ENCODE results near the gene ACAP3. TPM values are rescaled to one million over a fixed set of nuclear protein-coding genes. Genes with fewer than 3 reads are reported as not detected.
"Not testable (repeated sequence)": the region's sequence is repeated elsewhere in the genome, so short reads cannot be mapped to it uniquely, and the experiment has no call there.

The ACAP3 gene
- total RNA-seq, 1 donor from 2014 or later, result 86.6 TPM

DNA sequence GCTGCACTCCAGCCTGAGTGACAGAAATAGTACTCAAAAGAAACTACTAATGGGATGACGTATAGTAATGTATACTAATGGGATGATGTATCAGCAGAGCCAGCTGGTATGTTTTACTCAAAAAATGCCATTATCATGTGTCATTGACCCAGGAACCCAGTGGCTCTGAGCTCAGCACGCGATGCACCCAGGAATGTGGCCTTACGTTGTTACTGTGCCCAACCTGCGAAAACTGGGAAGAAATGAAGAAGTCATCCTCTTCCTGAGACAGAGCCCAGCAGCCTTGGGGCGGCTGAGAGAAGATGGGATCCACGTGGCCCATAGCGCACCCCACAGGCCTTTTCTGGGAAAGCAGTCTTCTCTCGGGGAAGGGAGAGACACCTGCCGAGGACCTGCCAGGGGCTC, 42.9 kb downstream of the ACAP3 start:
- DNase-seq (ENCODE audit: low spot score), result no peak

DNA sequence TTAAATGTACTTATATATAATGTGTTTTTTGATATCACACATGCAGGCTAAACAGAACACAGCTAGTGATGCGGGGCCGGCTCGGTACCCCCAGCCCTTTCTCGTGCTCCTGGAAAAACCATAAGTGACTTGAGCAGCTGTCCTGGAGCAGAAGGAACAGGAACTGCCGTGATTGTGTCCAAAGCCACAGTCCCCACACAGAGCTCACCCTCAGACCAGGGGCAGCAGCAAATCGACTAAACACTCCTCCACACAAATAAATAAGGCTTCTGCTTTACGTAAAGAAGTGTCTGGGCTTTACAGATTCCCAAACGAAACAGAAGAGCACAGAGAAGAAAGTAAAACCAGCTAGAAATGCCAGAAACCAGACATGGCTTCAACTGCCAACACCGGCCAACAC, 43.7 kb downstream of the ACAP3 start:
- DNase-seq (ENCODE audit: low spot score), result no peak

DNA sequence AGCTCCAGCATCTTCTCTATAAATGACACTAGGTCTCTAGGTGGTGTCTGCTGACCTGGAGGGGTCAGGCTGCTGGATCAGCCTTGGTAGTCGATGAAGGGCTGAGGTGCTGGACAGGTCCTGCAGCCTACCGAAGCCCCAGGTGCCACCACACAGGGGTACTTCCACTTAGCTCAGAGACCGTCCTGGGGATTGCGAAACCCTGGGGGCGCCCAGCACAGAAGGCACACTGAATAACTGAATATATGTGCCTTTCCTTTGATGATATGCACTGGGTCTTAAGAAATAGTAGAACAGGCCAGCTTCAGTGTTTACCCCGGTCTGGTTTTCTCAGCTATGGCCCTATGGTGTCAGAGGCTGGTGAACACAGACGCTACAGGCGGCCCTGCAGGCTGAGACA, 45.0 kb downstream of the ACAP3 start:
- no peak for DNase-seq (ENCODE audit: low spot score)

DNA sequence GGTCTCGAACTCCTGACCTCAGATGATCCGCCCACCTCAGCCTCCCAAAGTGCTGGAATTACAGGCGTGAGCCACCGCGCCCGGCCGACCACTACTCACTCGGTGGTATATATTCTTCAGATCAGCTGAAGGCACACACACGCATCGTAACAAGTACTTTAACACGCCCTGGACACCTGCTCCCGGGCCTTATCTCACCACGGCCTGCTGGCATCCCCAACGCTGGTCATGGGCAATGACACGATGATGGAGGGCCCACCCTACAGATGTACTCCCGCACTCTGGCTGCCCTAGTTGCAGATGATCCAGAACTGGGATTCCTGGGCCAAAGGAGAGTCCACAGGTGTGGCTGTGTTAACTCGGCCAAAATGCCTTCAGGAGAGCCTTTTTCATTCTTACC, 45.7 kb downstream of the ACAP3 start:
- DNase-seq (ENCODE audit: low spot score), result no peak

DNA sequence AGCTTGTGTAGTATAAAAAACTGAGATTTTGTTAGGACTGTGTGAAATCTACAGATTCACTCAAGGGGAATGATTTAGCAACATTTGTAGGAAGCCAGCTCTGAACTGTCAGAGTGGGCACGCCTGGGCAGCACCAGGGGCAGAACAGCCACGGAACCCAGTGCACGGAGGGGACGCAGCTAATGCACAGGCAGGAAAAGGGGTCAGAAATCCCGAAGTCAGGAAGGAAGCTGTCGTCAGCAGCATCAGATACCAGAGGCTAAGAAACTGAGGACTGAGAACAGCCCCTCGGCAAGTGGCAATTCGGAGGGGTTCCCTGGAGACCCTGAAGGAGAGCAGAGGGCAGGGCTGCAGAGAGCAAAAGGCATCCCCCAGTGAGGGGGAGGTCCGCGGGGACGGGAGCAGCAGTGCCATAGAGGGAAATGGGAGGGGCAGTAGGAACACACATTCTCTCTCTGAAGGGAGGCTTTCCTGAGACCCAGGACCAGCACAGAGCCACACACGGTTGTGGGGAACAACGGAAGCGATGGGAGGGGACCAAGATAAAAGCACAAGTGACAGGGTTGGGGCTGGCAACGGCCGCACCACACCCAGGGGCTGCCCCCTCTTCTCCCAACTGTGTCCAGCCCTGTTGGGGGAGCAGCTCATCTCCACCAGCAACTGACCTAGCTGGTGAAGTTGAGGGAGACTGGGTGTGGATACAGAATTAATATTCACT, 46.7 kb downstream of the ACAP3 start:
- no peak for DNase-seq (ENCODE audit: low spot score)

DNA sequence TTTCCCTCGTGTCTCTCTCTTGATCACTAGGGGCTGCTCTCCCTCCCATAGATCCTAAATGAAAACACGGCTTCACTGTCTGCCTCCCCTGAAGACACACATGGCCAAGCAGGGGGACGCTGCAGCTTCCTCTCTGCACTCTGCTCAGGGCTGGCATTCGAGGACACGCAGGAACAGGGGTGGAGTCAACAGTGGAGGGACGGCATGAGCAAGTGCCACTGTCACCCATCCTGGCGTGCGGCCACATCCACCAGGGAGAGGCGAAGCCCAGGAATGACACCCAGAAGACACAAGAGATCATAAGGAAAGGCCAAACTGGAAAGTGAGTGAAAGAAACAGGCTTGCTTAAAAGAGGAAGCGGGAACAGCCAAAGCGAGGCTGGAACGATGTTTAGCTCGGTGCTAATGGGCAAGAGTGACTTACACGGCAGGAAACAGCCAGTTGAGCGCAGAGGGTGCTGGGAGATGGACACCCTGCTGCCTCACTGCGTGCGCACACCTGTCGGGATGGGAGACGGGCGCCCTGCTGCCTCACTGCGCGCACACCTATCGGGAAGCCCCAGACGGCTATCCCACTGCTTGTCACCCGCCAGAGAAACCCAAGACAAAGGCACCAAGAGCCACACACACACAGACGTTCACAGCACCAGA, 47.7 kb downstream of the ACAP3 start:
- DNase-seq (ENCODE audit: low spot score), result no peak

DNA sequence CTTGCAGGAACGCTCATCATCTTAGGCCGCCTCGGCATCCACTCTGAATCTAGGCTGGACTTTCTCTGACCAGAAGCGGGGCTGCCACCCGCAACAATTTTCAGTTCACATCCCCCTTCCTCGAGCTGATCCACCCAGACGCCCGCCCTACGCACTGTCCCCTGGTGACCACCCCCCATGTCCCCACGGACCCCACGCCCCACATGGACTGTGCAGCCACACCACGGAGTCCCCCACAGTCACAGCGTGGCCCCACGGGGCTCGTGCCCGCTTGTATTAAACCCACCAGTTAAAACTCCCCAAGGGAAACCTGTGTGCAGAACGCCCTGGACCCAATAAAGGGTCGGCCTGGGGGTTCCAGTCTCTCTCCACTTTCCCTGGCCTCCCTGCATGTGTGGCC, 48.2 kb downstream of the ACAP3 start:
- DNase-seq (ENCODE audit: low spot score), result no peak

DNA sequence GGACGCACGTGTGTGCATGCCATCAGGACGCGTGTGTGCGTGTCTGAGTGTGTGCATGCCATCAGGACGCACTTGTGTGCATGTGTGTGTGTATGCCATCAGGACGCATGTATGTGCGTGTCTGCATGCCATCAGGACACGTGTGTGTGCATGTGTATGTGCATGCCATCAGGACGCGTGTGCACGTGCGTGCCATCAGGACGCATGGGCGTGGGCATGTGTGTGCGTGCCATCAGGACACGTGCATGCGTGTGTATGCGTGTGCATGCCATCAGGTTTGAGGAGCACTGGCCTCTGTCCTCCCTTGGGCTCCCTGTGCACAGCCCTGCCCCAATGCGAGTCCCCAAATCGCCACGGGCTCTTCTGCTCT, 48.6 kb downstream of the ACAP3 start:
- no peak for DNase-seq (ENCODE audit: low spot score)

DNA sequence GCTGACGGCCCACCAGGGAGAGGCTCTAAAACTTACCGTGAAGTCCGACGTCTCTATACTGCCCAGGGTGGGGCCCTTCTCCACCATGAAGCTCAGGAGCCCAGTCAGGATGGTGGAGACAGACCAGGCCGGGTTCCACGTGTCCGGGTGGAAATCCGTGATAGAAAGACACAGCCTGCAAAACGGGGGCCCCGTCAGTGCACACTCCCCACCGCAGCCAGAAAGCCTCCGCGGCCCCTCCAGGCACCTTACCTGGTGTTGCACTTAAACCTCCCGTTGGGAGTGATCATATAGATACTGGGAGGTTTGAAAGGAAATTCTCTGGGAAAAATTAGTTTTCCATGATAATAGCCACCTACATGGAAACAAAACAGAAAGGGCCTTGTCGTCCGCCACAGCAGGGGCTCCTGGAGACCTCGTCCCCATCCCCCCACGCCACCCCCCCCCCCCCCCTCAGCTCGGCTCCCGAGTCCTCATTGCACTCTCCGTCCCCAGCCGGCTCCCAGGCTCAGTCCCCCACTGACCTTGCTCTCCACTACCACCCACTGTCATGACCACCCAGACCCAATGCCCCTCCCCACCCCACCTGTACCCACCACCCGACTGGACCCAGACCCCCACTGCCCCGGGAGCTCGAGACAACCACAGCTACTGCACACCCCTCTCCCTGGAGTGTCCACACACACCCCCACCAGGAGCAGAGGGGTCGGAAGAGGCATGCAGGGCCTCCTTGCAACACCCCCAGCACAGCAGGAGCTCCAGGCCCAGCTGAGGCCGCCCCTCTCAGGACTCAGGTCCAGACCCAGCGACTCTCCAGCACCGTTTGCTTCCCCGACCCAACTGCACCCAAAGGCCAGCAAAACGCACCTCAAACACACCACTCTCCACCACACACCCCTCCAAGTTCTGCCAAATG, 50.5 kb downstream of the ACAP3 start:
- no peak for DNase-seq (ENCODE audit: low spot score)

DNA sequence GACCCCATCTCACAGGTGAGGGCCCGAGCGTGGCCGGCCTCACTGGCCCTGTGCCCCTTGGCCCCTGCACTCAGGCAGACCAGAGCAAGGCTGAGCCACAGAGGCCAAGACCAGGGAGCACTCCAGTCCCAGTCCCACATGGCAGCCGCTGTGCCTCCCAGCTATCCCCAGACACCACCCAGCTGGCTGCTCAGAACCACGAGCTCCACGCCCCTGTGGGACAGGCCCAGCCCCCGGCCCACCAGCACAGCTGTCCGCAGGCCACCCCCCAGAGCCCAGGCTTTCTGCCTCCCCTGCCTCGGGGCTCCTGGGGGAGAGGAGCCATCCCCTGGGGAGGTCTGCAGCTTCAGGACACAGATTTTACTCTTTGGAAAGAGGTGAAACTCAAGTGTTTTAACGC, 52.1 kb downstream of the ACAP3 start:
- DNase-seq (ENCODE audit: low spot score), result no peak

DNA sequence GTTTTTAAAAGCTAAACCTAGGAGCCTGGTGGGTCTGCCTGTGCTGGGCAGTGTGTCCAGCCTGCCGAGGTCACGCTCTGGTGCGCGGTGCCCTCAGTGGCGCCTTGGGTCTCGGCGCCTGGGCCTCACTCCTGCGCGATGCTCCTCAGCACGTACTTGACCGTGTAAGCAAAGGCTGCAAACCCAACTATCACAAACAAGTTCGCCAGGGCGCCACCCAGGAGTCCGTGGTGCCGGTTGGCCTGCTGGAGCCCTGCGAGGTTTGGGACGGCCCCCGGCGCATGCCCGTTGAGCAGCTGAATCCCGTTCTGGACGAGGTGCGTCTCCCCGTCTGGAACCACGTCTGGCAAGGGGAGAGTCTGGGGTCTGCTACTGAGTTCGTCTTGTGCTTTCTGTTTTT, 52.7 kb downstream of the ACAP3 start:
- DNase-seq (ENCODE audit: low spot score), result no peak

DNA sequence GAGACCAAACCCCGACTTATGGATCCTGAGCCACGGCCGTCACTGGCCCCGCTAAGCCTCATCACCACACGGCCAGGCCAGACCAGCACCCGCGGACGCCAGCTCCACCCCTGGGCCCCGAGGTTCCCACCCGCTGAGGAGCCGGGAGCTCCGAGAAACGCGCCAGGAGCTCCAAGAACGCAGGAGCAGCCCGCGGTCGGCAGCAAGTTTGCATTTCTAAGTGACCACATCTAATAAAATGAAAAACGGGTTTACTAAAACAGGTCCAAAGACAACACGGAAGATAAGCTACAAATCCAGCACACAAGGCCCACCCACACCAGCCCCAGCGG, 53.1 kb downstream of the ACAP3 start:
- no peak for DNase-seq (ENCODE audit: low spot score)

DNA sequence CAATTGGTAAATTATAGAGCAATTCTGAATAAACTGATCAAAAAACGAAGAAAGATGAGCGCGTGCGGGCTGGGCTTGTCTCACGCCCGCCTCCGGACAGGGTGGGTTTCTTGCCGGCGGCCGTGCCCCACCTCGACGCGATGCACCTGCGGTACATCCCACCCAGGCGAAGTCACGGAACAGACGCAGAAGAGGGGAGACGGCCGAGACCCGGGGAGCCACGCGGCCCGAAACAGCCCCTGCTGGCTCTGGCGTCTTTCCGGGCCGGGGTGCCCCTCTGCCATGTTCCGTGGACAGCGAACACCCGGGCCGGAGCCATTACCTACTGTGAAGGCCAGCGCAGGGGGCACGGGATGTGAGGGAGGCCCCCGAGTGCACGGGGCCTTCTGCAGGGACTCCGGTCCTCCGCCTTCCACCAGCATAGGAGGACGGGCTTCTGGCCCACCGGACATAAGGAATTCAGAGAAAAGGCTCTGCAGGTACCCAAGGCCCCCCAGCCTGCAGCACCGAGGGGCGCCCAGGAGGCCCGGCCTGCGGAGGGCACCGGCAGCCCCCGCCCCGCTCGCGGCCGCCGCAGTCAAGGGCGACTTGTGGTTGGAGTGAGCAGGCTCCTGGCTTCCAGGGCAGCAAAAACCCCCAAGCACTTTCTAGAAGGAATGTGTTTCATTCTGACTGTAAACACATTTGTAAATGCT, 53.6 kb downstream of the ACAP3 start:
- DNase-seq (ENCODE audit: low spot score), result no peak

DNA sequence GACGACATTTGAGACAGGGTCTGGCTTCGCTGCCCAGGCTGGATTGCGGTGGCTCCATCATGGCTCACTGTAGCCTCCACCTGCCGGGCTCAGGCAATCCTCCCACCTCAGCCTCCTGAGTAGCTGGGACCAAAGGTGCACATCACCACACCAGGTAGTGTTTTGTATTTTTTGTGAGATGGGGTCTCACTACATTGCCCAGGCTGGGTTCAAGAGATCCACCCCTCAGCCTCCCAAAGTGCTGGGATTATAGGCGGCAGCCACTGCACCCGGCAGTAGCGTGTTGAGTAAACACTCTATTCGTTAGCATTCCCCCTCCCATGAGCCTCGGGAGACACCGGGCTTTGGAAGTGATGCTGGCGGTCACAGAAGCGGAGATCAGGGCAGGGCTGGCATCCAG, 54.4 kb downstream of the ACAP3 start:
- DNase-seq (ENCODE audit: low spot score), result no peak

DNA sequence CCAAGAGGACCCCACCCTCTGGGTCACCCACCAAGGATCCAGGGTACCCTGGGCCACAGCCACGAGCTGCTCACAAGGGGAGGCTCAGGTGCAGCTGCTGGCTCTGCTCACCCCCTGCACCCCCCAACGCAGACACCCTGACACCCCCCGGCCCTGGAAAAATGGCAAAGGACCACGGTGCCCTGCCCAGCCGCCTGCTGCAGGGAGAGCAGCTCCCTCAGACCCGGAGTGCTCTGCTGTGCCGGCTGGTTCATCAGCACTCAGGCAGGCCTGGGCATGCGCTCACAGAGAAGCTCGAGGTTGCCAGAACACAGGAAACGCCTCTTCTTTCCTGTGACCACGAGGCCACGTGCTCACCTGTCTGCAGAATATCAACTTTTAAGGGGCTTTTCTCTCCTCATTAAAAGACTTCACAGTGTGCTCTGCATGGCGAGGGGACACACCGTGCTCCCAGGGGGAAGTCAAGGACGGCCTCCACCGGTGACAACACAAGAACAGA, 56.9 kb downstream of the ACAP3 start:
- no peak for DNase-seq (ENCODE audit: low spot score)

DNA sequence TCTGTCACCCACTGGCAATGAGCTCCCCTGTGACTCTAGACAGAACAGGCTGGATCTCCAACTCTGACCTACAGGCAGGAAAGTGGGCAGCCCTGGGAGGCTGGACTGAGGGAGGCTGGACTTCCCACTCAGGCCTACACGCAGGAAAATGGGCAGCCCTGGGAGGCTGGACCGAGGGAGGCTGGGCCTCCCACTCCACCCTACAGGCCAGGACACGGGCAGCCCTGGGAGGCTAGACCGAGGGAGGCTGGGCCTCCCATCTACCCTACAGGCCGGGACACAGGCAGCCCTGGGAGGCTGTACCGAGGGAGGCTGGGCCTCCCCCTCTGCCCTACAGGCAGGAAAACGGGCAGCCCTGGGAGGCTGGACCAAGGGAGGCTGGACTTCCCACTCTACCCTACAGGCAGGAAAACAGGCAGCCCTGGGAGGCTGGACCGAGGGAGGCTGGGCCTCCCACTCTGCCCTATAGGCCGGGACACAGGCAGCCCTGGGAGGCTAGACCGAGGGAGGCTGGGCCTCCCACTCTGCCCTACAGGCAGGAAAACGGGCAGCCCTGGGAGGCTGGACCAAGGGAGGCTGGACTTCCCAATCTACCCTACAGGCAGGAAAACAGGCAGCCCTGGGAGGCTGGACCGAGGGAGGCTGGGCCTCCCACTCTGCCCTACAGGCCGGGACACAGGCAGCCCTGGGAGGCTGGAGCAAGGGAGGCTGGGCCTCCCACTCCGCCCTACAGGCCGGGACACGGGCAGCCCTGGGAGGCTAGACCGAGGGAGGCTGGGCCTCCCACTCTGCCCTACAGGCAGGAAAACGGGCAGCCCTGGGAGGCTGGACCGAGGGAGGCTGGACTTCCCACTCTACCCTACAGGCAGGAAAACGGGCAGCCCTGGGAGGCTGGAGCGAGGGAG, 59.5 kb downstream of the ACAP3 start:
- DNase-seq (ENCODE audit: low spot score), result not testable (repeated sequence)

DNA sequence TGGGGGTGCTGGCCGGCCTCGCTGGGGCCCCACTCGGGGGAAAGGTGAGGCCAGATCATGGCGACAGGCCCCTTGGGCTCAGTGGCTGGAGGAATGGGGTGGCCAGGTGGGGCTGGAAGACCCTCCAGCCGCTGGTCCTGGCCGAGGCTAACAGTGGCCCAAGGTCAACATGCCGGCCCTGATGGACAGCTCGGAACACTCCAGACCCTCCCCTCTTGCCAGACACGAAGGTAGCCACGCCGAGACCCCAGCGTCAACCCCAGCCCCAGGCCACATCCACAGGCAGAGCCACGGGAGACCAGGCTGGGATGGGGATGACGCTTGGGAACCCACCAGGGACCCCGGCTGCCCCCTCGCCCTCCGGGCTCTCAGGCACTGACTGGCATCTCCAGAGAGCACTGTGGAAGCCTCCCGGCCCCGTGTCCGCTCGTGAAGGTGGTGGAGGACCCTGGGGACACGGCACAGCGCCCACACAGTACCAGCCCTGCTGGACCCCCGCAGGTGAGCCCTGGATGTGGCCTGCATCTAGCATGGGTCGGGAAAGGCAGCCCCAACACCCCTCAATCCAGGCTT, 60.3 kb downstream of the ACAP3 start:
- DNase-seq (ENCODE audit: low spot score), result no peak

DNA sequence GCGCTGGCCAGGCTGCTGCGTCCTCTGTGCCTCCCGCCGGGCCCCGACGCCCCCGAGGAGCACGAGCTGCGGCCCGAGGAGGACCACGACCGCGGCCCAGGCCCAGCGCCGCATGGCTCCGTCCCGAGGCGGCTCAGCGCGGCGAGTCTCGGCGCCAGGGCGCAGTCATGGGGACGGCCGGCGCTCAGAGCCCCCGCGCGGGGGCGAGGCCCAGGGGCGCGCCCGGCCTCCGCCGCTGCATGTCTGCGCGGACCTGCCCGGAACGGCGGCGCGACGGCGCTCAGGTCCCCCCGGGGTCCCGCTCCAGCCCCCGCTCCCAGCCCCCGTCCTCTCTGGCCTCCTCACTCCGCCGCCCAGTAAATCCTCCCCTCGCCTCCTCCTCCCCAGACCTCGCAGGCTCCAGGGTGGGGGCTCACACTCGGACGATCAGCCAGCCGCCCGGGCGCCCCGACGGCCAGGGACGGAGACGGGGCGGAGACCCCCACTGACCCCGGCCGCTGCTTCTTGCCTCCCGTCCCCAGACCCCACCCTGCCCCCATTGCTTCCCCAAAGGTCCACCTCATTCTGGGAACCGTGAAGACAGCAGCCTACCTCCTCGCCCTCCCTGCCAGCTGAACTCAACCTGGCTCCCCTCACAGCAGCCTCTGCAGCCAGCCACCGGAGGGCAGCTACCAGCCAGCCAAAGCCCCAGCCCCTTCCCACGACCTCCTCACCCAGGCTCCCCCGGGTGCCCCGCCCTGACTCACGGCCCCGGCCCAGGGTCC, 61.0 kb downstream of the ACAP3 start, which contains the start of gene C1QTNF12:
TSS of gene C1QTNF12 (minus strand) at position 146 of the 764 bp plus-strand sequence. CDS start at position 114, 32 bp downstream.
- no peak for DNase-seq (ENCODE audit: low spot score)

DNA sequence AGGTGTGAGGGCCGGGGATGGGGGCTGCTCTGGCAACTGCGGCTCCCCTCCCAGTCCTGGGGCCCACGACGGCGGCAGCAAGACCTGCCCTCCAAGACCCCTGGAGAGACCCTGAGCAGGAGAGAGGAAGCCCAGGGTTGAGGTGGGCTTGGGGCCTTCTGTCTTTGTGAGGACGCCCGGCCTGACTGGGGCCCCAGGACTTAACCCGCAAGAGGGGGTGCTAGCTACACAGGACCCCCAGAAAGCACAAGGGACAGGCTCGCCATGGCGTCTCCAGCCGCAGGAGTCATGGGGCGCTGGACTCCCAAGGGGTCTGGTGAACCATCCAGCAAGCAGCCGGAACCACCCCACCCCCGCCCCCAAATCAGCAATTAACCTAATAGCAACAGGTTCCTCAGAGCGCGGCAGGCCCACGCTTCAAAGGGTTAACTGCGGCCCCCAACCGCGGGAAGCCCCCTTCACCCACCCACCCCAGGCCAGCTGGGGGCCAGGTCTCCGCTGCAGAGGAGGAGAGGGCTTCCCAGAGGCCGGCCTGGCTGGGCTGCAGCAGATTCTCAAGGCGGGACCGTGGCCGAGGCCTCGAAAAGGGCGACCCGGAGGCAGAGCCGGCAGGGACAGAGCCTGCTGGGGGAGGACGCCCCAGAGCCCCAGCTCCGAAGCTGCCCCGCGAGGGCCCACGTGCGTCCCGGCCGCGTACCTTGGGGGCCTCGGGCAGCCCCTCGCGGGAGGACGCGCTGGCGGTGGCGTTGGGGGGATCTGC, 61.7 kb downstream of the ACAP3 start:
- DNase-seq (ENCODE audit: low spot score), result no peak

All from mucosa of gallbladder (tissue), 1 donor.